ENCODE measurements around the gene FMNL2.

The FMNL2 gene

DNA sequence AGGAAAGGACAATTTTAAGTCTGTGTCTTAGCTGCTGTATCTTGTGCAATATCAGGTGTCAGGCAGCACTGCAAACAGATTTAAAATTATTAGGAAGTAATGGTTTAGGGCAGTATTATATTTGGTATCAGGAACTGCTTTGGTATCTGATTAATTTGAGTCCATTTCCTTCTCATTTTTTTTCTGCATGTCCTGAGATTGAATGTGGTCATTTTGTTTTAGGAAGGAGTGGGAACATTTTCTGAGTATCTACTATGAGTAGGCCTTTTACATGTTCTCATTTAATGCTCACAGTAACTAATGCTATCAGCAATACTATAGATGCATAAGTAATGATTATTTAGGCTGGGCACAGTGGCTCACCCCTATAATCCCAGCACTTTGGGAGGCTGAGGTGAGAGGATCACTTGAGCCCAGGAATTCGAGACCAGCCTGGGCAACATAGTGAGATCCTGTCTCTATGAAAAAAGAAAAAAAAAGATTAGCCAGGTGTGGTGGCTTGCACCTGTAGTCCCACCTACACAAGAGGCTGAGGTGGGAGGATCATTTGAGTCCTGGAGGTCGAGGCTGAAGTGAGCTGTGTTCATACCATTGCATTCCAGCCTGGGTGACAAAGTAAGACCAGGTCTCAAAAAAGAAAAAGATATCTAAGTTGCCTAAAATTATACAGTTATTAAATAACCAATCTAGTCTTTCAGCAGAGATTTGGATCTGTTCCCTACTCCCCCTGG, 4.7 kb downstream of the FMNL2 start:
- DNase-seq = no peak

DNA sequence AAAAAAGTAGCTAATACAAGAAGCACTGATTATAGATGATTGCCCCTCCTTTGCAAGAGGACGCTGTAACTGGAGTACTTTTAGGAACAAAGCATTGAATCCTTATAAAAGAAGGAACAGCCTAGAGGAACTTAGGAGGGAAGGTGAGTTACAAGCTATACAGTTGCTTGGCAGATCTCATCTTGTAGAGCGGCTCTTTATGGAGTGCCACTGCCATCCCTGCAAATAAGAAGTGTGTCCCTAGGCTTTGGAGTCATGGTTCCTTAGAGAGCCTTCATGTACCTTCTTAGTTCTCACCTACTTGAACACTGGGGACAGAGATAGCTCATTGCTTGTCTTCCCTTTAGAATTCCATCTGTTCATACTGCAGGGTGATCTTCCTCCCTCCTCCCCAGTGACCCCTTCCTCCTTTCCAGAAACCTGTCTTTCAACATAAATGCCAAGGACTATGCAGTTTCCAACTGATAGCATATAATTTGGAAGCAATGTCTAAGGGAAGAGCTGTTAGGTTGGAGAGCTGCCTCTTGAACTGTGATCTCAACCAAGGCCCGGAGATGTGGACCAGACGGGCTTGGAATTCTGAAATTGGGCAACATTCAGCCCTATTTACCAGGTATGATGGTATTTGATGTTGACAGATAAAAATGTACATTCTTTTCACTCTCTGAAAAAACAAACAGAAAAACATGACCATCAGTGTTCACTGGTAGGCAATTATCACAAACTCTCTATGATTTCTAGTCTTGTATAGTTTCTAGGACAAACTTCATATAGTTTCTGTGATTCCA, 7.5 kb downstream of the FMNL2 start:
- no peak for DNase-seq

DNA sequence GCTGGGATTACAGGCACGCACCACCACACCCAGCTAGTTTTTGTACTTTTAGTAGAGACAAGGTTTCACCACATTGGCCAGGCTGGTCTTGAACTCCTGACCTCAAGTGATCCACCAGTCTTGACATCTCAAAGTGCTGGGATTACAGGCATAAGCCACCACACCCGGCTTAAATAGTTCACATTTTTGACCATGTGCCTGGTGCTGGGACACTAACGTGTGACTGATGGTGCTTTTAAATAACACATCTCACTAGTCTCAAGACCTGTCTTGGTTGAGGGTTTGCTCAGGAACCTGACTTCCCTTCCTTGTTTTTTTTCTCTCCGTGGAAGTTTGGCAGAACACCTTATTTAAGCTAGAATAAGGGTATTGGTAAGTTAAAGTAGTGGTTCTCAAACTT, 8.5 kb downstream of the FMNL2 start:
- no peak for DNase-seq

GRCh38 chr2:152344579-152345195, 9.7 kb downstream of the FMNL2 start:
- no peak for DNase-seq

- DNase-seq = no peak
Measured at GRCh38 chr2:152347076-152347475, 12.1 kb downstream of the FMNL2 start.

GRCh38 chr2:152348388-152348787, 13.4 kb downstream of the FMNL2 start:
- DNase-seq = no peak

- no peak for DNase-seq
Measured at GRCh38 chr2:152349416-152349815, 14.4 kb downstream of the FMNL2 start.

DNA sequence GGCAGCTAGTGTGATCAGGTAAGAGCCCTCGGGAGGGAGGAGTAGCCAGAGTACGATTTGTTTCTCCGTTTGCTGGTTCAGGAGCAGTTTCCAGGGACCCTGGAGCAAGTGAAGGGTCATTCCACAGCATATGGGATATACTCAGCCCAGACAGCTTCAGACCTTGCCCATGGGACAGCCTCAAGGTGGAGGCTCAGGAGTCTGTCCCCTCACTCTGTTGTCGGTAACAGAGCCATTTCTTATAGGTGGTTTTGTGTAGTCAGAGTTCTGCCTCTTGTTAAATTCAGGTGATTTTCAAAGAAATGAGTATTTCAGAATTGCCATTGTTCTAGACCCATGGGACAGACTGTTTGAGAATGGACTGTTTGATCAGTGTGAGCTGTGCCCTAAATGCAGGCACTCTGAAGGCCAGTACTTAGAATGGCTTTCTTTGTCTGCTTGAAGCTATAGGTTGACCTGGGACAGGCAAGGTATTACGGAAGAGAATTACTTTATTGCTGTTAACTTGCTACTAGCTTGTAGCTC, 15.2 kb downstream of the FMNL2 start:
- no peak for DNase-seq

DNA sequence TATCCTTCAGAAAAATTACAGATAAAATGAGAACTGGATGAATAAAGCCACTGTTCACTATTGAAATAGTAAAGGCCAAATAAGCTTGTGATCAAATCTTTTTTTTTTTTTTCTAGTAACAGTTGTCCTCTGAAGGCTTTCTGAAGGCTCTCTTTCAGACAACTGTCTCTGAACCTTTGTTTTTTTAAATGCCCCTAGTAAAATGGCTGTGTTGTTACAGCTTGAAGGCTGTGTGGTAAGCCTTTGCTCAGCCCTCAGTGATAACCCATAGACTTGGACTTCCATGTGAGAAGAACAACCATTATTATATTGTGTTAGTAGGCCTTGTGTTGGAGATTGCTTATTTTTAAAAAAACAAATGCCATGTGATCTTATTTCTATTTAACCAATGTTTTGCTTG, 17.6 kb downstream of the FMNL2 start:
- DNase-seq = no peak

- no peak for DNase-seq
Measured at GRCh38 chr2:152353364-152353763, 18.4 kb downstream of the FMNL2 start.

GRCh38 chr2:152354069-152354755, 19.2 kb downstream of the FMNL2 start:
- no peak for DNase-seq

GRCh38 chr2:152354909-152355308, 19.9 kb downstream of the FMNL2 start:
- no peak for DNase-seq

GRCh38 chr2:152355409-152355831, 20.4 kb downstream of the FMNL2 start:
- no peak for DNase-seq

- no peak for DNase-seq
Measured at GRCh38 chr2:152359573-152360363, 24.8 kb downstream of the FMNL2 start.

DNA sequence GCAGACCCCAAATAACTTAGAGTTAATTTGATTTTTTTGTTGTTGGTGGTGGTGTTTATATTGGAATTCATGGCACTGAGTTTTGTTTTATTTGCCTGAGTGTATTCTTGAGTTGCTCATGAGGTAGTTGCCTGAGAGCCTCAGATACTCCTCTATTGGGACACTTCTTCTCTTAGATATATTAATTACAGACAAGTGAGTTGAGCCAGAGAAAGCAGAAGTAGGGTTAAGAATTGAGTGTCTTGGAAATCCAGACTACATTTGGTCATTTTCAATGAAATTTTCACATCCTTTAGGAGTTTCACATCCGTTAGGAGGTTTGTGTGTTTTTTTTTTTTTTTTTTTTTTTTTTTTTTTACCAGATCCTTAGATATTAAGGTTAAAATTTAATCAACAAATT, 29.0 kb downstream of the FMNL2 start:
- DNase-seq = no peak

- DNase-seq = no peak
Measured at GRCh38 chr2:152367547-152368390, 32.8 kb downstream of the FMNL2 start.

DNA sequence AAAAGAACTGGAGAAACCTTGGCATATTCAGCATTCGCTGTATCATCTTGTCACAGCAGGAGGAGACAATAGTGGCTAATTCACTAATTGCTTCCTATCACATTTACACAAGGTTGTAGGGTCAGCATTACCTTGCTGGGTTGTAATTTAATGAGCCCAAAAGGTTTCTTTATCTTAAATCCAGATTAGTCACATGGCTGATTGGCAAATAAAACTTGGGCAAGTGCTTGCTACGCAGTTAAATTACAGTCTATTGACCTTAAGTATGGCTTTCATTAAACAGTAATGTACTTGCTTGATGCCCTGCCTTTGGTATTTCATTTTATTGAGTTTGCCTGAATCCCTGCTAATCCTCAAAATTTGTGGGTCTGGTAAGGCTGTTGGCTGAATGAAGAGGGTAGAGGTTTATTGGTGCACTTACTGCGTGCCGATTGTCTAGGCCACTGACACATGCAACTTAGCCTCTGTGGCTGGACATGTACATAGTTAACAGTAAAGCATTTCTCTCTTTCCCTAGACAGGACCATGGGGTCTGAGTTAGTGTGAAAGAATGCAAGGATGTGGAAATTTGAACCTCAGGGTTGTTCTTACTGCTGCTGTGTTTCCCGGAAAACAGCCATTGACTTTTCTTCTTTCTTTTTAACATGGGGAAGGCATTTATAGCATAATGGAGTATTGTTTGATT, 34.3 kb downstream of the FMNL2 start:
- DNase-seq = no peak

DNA sequence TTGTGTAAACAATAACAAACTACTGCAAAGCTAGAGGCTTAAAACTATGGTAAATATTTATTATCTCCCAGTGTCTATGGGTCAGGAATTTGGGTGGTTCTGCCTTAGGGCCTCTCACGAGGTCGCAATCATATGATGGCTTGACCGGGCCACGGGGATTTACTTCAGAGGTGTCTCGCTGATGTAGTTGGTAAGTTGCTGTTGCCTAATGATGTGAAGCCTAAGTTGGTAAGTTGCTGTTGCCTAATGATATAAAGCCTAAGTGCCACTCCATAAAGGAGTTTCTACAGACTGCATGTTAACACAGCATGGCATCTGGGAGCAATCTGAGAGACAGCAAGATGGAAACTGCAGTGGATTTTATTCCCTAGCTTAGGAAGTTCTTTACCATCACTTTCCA, 35.8 kb downstream of the FMNL2 start:
- DNase-seq = no peak

DNA sequence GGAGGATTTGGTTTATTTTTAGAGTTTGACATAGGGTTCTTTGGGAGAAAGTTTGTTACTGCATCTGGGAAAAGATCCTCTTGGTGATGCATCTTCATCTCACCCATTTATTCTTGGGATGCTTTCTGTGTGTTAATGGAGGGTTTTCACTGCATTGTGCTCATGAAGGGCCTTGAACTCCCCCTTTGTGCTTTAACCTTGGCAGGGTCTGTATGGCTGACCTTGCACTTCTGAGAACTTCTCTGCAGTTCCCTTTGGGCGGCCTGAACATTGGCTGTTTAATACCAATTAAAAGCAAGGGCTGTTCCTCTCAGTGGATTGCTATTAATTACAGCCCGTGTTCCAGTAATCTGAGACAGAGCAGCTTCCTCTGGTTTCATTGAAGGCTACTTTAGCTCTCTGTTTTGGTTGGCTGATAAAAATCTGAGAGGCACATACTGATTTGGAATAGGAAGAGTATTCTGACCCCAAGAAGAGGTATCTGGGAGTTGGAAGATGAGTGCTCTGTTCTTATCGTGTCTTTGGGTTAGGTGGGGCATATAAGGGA, 37.5 kb downstream of the FMNL2 start:
- no peak for DNase-seq

GRCh38 chr2:152375174-152375573, 40.2 kb downstream of the FMNL2 start:
- DNase-seq = no peak
